COLO829 (cell line): ENCODE data around the gene ADAMTSL2.

Source experiments
- DNase-seq: peaks from one replicate; pipeline ENCODE4 v3.0.0; 2012; ENCODE audit warnings: low spot score

The ADAMTSL2 gene

GRCh38 chr9:133589454-133590227 lies 55.1 kb downstream of the ADAMTSL2 start:
- no peak for DNase-seq

GRCh38 chr9:133590231-133590855 lies 55.8 kb downstream of the ADAMTSL2 start:
- no peak for DNase-seq

GRCh38 chr9:133591116-133591910 lies 56.8 kb downstream of the ADAMTSL2 start:
- DNase-seq, result no peak

- DNase-seq, result no peak
Observed at GRCh38 chr9:133591985-133592384, 57.5 kb downstream of the ADAMTSL2 start.

- no peak for DNase-seq
Observed at GRCh38 chr9:133592731-133593409, 58.4 kb downstream of the ADAMTSL2 start.

- DNase-seq, result no peak
Observed at GRCh38 chr9:133593587-133594253, 59.2 kb downstream of the ADAMTSL2 start.

GRCh38 chr9:133594310-133594709 lies 59.8 kb downstream of the ADAMTSL2 start:
- no peak for DNase-seq

- DNase-seq, result no peak
Observed at GRCh38 chr9:133595910-133596309, 61.4 kb downstream of the ADAMTSL2 start.

- no peak for DNase-seq
Observed at GRCh38 chr9:133597316-133597957, 62.9 kb downstream of the ADAMTSL2 start.

GRCh38 chr9:133598978-133599377 lies 64.5 kb downstream of the ADAMTSL2 start:
- no peak for DNase-seq

- DNase-seq, result no peak
Observed at GRCh38 chr9:133599470-133600173, 65.1 kb downstream of the ADAMTSL2 start.

GRCh38 chr9:133600739-133601138 lies 66.2 kb downstream of the ADAMTSL2 start:
- no peak for DNase-seq

GRCh38 chr9:133601746-133602145 lies 67.2 kb downstream of the ADAMTSL2 start:
- DNase-seq, result no peak

GRCh38 chr9:133602277-133602676 lies 67.8 kb downstream of the ADAMTSL2 start:
- no peak for DNase-seq

GRCh38 chr9:133603135-133603927 lies 68.8 kb downstream of the ADAMTSL2 start:
- DNase-seq, result no peak

GRCh38 chr9:133604214-133604613 lies 69.7 kb downstream of the ADAMTSL2 start:
- no peak for DNase-seq

- no peak for DNase-seq
Observed at GRCh38 chr9:133604856-133605255, 70.4 kb downstream of the ADAMTSL2 start.

- no peak for DNase-seq
Observed at GRCh38 chr9:133605446-133605845, 70.9 kb downstream of the ADAMTSL2 start.

GRCh38 chr9:133605856-133606707 lies 71.6 kb downstream of the ADAMTSL2 start:
- DNase-seq, result no peak
